ENCODE results near the gene MAPK6. TPM values are rescaled to one million over a fixed set of nuclear protein-coding genes. Genes with fewer than 3 reads are reported as not detected.

Gene MAPK6
- total RNA-seq, 5 donors from 2014 or later (not counting 1 experiment from before 2014, with no cell fraction given): 15.1 to 35.1 (median 19.8) TPM

GRCh38 chr15:52021128-52021671 is 2.2 kb downstream of the MAPK6 start:
- Mint-ChIP-seq H3K4me1 (peaks cover 37 to 44% (median 43%) of the 10 kb centered on the region in 3 donors), H3K9me3 (no peaks in the 10 kb centered on the region), H3K27ac (peak overlapping the region; percentile 66 to 91), H3K36me3 (no peaks in the 10 kb centered on the region), H3K4me3 (peak overlapping the region; percentile 83 to 94 (median 93)), H3K27me3 (no peaks in the 10 kb centered on the region)
- H3K4me3 ChIP-seq (ENCODE audit: control insufficient read depth in 1 of 2, extremely low read depth in 1 of 2, low read length in 1 of 2): no peak overlapping the region
- H3K36me3 ChIP-seq (ENCODE audit: control insufficient read depth in 2 of 2, extremely low read depth in 1 of 2, insufficient read depth in 1 of 2, low read length in 1 of 2): peaks cover 0 to 2% of the 10 kb centered on the region in 2 donors
- WGBS (ENCODE audit: insufficient coverage): no CpG with 5 or more reads among the region's 4 CpGs
- DNase-seq (peak in 33 of 35 experiments; percentile 6 to 78 (median 30)), ATAC-seq (replicated peaks in 1 of 4) (peak in 3 of 4 experiments; percentile 21 to 31 (median 25))
- CTCF ChIA-PET: interaction anchor here in 1 of 2 donors (1.1 to 1.9 kb wide), 3 partner anchors 25 to 50 kb away, joined by 3 to 10 read pairs (median 7); partner anchors contain the start of gene LEO1
- H3K9me3 ChIP-seq: no peaks in the 10 kb centered on the region
- H3K27ac ChIP-seq (ENCODE audit: low read length): no peak overlapping the region
- POLR2A ChIA-PET: interaction anchor here in 1 of 2 donors (0.5 to 1.4 kb wide), 2 partner anchors 8 to 160 kb away, joined by 5 to 6 read pairs; no protein-coding TSS in a partner anchor
- peaks cover 0 to 4% of the 10 kb centered on the region in 2 experiments for H3K27me3 ChIP-seq (replicated peaks in 1 of 2; ENCODE audit: control insufficient read depth in 2 of 2, extremely low read depth in 1 of 2, insufficient read depth in 2 of 2, low read length in 1 of 2)
- peaks cover 16% of the 10 kb centered on the region in 2 experiments for H3K4me1 ChIP-seq (ENCODE audit: control insufficient read depth in 1 of 2, extremely low read depth in 1 of 2, insufficient read depth in 2 of 2, low read length in 2 of 2)

- H3K4me3 Mint-ChIP-seq: no peak overlapping the region
- H3K27ac Mint-ChIP-seq: no peak overlapping the region
- peaks cover 16% of the 10 kb centered on the region in 2 experiments for H3K4me1 ChIP-seq (ENCODE audit: control insufficient read depth in 1 of 2, extremely low read depth in 1 of 2, insufficient read depth in 2 of 2, low read length in 2 of 2)
- CTCF ChIA-PET: no interaction called here
- no peaks in the 10 kb centered on the region for H3K9me3 ChIP-seq
- no peak overlapping the region for H3K27ac ChIP-seq (ENCODE audit: low read length)
- no peaks in the 10 kb centered on the region for H3K27me3 Mint-ChIP-seq
- 69% methylated on average over 6 of the region's 10 CpGs for WGBS (ENCODE audit: insufficient coverage)
- H3K27me3 ChIP-seq (replicated peaks in 1 of 2; ENCODE audit: control insufficient read depth in 2 of 2, extremely low read depth in 1 of 2, insufficient read depth in 2 of 2, low read length in 1 of 2): peaks cover 0 to 4% of the 10 kb centered on the region in 2 experiments
- H3K36me3 Mint-ChIP-seq: no peaks in the 10 kb centered on the region
- peaks cover 37 to 49% (median 43%) of the 10 kb centered on the region in 3 donors for H3K4me1 Mint-ChIP-seq
- no peak overlapping the region for H3K4me3 ChIP-seq (ENCODE audit: control insufficient read depth in 1 of 2, extremely low read depth in 1 of 2, low read length in 1 of 2)
- DNase-seq: no peak
- H3K9me3 Mint-ChIP-seq: no peaks in the 10 kb centered on the region
- POLR2A ChIA-PET: interaction anchor here in 1 of 2 donors (0.6 kb wide), 2 partner anchors 17 to 181 kb away, joined by 3 read pairs; no protein-coding TSS in a partner anchor
- ATAC-seq (replicated peaks in 1 of 4): no peak
- H3K36me3 ChIP-seq (ENCODE audit: control insufficient read depth in 2 of 2, extremely low read depth in 1 of 2, insufficient read depth in 1 of 2, low read length in 1 of 2): peaks cover 0 to 2% of the 10 kb centered on the region in 2 donors
These were observed 3.0 kb downstream of the MAPK6 start for GRCh38 chr15:52021892-52022540.

DNA sequence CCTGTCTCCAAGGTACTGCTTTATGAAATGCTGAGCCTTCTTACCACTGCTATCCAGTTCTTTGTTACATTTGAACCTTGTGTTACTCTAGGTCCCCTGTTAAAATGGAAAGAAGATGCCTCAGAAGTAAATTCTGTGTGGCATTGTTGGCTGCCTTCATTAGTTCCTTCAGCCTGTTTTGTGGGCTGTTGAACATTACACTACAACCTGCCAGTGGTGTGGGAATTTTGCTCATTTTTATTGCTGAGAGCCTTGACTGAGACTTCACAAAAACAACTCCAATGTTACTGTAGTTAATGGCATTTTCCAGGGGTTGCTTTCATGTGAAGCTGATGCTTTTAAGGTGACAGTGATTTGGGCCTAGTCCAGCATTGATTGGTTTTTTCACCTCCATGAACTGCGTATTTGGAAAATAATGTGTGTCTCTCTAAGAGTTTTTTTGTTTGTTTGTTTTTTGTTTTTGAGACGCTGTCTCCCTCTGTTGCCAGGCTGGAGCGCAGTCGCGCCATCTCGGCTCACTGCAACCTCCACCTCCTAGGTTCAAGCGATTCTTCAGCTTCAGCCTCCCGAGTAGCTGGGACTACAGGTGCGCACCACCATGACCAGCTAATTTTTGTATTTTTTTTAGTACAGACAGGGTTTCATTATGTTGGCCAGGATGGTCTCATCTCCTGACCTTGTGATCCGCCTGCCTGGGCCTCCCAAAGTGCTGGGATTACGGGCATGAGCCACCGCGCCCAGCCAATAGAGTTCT is 4.3 kb downstream of the MAPK6 start:
- H3K36me3 Mint-ChIP-seq: peaks cover 2% of the 10 kb centered on the region
- Histone ChIP-seq H3K4me3 (ENCODE audit: control insufficient read depth in 1 of 2, extremely low read depth in 1 of 2, low read length in 1 of 2) (no peak overlapping the region), H3K36me3 (ENCODE audit: control insufficient read depth in 2 of 2, extremely low read depth in 1 of 2, insufficient read depth in 1 of 2, low read length in 1 of 2) (peaks cover 0 to 2% of the 10 kb centered on the region in 2 donors), H3K27me3 (replicated peaks in 1 of 2; ENCODE audit: control insufficient read depth in 2 of 2, extremely low read depth in 1 of 2, insufficient read depth in 2 of 2, low read length in 1 of 2) (no peaks in the 10 kb centered on the region), H3K4me1 (ENCODE audit: control insufficient read depth in 1 of 2, extremely low read depth in 1 of 2, insufficient read depth in 2 of 2, low read length in 2 of 2) (peaks cover 15 to 16% of the 10 kb centered on the region in 2 experiments), H3K9me3 (no peaks in the 10 kb centered on the region), H3K27ac (ENCODE audit: low read length) (no peak overlapping the region)
- H3K27me3 Mint-ChIP-seq: no peaks in the 10 kb centered on the region
- ATAC-seq (replicated peaks in 1 of 4): no peak
- H3K9me3 Mint-ChIP-seq: no peaks in the 10 kb centered on the region
- no peak overlapping the region for H3K4me3 Mint-ChIP-seq
- 97% methylated on average over 6 of the region's 13 CpGs for WGBS (ENCODE audit: insufficient coverage)
- peaks cover 37 to 51% (median 47%) of the 10 kb centered on the region in 3 donors for H3K4me1 Mint-ChIP-seq
- ChIA-PET POLR2A (interaction anchor here (0.6 to 0.7 kb wide), 2 partner anchors 11 to 18 kb away, joined by 3 to 4 read pairs; no protein-coding TSS in a partner anchor), CTCF (interaction anchor here in 1 of 2 donors (0.7 kb wide), 1 partner anchor 339 kb away, joined by 4 read pairs; no protein-coding TSS in a partner anchor)
- H3K27ac Mint-ChIP-seq: peak overlapping the region; percentile 22 to 38
- DNase-seq: no peak

DNA sequence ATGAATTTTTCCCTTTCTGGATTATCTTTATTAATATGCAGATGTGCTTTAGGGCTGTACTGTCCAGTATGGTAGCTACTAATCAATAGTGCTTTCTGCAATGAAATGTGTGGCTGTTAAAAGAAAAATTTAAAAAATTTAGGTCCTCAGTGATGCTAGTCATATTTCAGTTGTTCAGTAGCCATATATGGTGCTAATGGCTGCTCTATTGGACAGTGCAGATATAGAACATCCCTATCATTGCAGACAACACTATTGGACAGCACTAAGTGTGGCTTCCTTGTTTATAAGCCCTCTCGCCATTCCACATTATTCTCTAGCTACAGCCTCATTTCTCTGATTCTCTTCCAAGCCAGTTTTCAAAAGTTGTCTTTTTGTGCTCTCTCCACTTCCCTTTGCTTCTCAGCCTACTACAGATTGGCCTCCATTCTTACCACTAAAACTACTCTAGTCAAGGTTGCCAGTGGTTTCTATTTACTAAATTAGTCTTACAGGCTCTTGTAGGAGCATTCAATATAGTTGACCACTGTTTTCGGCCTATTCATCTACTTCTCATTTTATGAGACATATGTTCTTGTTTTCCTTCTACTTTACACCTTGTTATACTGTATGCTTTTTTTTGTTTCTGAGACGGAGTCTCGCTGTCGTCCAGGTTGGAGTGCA is 9.5 kb downstream of the MAPK6 start:
- peaks cover 0 to 6% (median 0%) of the 10 kb centered on the region in 3 donors for H3K9me3 Mint-ChIP-seq
- ATAC-seq (replicated peaks in 1 of 4): no peak
- POLR2A ChIA-PET: interaction anchor here (0.6 to 1.5 kb wide), 3 partner anchors 8 to 649 kb away, joined by 4 to 5 read pairs (median 4); no protein-coding TSS in a partner anchor

DNA sequence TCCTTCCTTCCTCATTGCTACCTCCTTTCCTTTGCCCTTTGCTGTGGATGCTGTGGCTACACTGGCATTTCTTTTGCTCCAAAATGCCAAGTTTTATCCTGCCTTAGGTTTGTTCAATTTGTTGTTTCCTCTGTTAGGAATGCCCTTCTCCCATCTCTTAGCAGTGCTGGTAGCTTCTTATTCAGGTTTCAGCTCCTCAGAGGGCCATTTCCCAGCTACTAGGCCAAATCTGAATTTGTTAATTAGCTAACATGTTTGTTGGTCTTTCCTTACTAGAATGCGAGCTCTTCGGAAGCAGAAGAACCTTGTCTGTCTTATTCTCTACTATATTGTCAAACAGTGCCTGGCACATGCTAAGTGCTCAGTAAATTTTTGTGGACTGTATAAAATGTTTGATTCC is 11.0 kb downstream of the MAPK6 start:
- POLR2A ChIA-PET: interaction anchor here (0.6 to 1.5 kb wide), 5 partner anchors 10 to 132 kb away, joined by 3 to 5 read pairs (median 4); no protein-coding TSS in a partner anchor
- no peak overlapping the region for H3K4me3 ChIP-seq (ENCODE audit: control insufficient read depth in 1 of 2, extremely low read depth in 1 of 2, low read length in 1 of 2)
- no peaks in the 10 kb centered on the region for H3K4me1 ChIP-seq (ENCODE audit: control insufficient read depth in 1 of 2, extremely low read depth in 1 of 2, insufficient read depth in 2 of 2, low read length in 2 of 2)
- ATAC-seq (replicated peaks in 1 of 4) (no peak), DNase-seq (no peak)
- Mint-ChIP-seq H3K36me3 (peaks cover 25% of the 10 kb centered on the region), H3K9me3 (peaks cover 0 to 9% (median 0%) of the 10 kb centered on the region in 3 donors), H3K27me3 (no peaks in the 10 kb centered on the region), H3K4me1 (peaks cover 28 to 43% (median 41%) of the 10 kb centered on the region in 3 donors), H3K27ac (peak overlapping the region; percentile 3 to 43), H3K4me3 (no peak overlapping the region)
- CTCF ChIA-PET: interaction anchor here in 1 of 2 donors (0.6 kb wide), 2 partner anchors 184 to 492 kb away, joined by 3 read pairs; no protein-coding TSS in a partner anchor
- no peaks in the 10 kb centered on the region for H3K9me3 ChIP-seq
- no peaks in the 10 kb centered on the region for H3K27me3 ChIP-seq (replicated peaks in 1 of 2; ENCODE audit: control insufficient read depth in 2 of 2, extremely low read depth in 1 of 2, insufficient read depth in 2 of 2, low read length in 1 of 2)
- WGBS (ENCODE audit: insufficient coverage): no CpG with 5 or more reads among the region's 2 CpGs
- H3K36me3 ChIP-seq (ENCODE audit: control insufficient read depth in 2 of 2, extremely low read depth in 1 of 2, insufficient read depth in 1 of 2, low read length in 1 of 2): peaks cover 0 to under 1% of the 10 kb centered on the region in 2 donors
- no peak overlapping the region for H3K27ac ChIP-seq (ENCODE audit: low read length)

More for the DNA sequence above, 9.5 kb downstream of the MAPK6 start:
- Histone ChIP-seq H3K4me3 (ENCODE audit: control insufficient read depth in 1 of 2, extremely low read depth in 1 of 2, low read length in 1 of 2) (no peak overlapping the region), H3K27me3 (replicated peaks in 1 of 2; ENCODE audit: control insufficient read depth in 2 of 2, extremely low read depth in 1 of 2, insufficient read depth in 2 of 2, low read length in 1 of 2) (no peaks in the 10 kb centered on the region), H3K4me1 (ENCODE audit: control insufficient read depth in 1 of 2, extremely low read depth in 1 of 2, insufficient read depth in 2 of 2, low read length in 2 of 2) (no peaks in the 10 kb centered on the region), H3K36me3 (ENCODE audit: control insufficient read depth in 2 of 2, extremely low read depth in 1 of 2, insufficient read depth in 1 of 2, low read length in 1 of 2) (peaks cover 0 to 2% of the 10 kb centered on the region in 2 donors), H3K9me3 (no peaks in the 10 kb centered on the region), H3K27ac (ENCODE audit: low read length) (no peak overlapping the region)
- CTCF ChIA-PET: interaction anchor here (0.6 to 1.2 kb wide), 4 partner anchors 12 to 75 kb away, joined by 3 read pairs; no protein-coding TSS in a partner anchor
- 93% methylated on average over 4 of the region's 5 CpGs for WGBS (ENCODE audit: insufficient coverage)
- DNase-seq: no peak
- no peaks in the 10 kb centered on the region for H3K27me3 Mint-ChIP-seq
- no peak overlapping the region for H3K27ac Mint-ChIP-seq
- H3K4me1 Mint-ChIP-seq: peaks cover 25 to 43% (median 39%) of the 10 kb centered on the region in 3 donors
- H3K4me3 Mint-ChIP-seq: no peak overlapping the region
- H3K36me3 Mint-ChIP-seq: peaks cover 14% of the 10 kb centered on the region

Data from T-cell (primary cell).